IMR-90 (cell line): Measurements from ENCODE around the gene ZRANB3. TPM values are rescaled to one million over a fixed set of nuclear protein-coding genes. Genes with fewer than 3 reads are reported as not detected.

Experiments used
- ATAC-seq: fragments of 200-7000 bp; cut with Tn5 transposase; 2 replicates; pipeline ENCODE4 v1.9.1; 2020; ENCODE audit warnings: low read depth, mild to moderate bottlenecking, moderate library complexity
- BruUV-seq: library from RNA; stranded (reverse); fragments of 400-500 nt; replicated peaks from 2 replicates; lab custom pipeline; 2021; lab: Mats Ljungman, UMichigan
- CTCF ChIA-PET: fragments of 300-600 bp; formaldehyde crosslinking; extraction: SDS; loops from one replicate; lab custom pipeline; 2021; ENCODE audit warnings: antibody characterized with exemption; lab: Yijun Ruan, JAX
- POLR2A ChIA-PET: fragments of 300-600 bp; sonication (Branson Sonifier 250); formaldehyde crosslinking; loops from one replicate; lab custom pipeline; 2022; ENCODE audit warnings: antibody characterized with exemption; ENCODE audit not compliant: unreplicated experiment; lab: Charles Lee
- DNase-seq: peaks from one replicate; pipeline ENCODE4 v3.0.0; 2013
- H2AFZ ChIP-seq: replicated peaks from 2 replicates; pipeline ENCODE3; 2013; ENCODE audit warnings: low read length, mild to moderate bottlenecking; ENCODE audit not compliant: poor library complexity
- H2AK5ac ChIP-seq: 2 replicates; pipeline ENCODE4 v1.6.1; 2013; ENCODE audit warnings: low read depth, low read length, inconsistent platforms
- H2AK9ac ChIP-seq: replicated peaks from 2 replicates; pipeline ENCODE3; 2013; ENCODE audit warnings: mild to moderate bottlenecking, low read depth, low read length, moderate library complexity; ENCODE audit not compliant: poor library complexity
- H2BK120ac ChIP-seq: 2 replicates; pipeline ENCODE4 v1.6.1; 2013; ENCODE audit warnings: low read depth, low read length, inconsistent platforms
- H2BK15ac ChIP-seq: 3 replicates; pipeline ENCODE4 v1.6.1; 2013; ENCODE audit warnings: low read depth, low read length, inconsistent platforms
- H2BK20ac ChIP-seq: 2 replicates; pipeline ENCODE4 v1.6.1; 2013; ENCODE audit warnings: low read depth, mild to moderate bottlenecking, inconsistent platforms, low read length, moderate library complexity
- H2BK5ac ChIP-seq: 2 replicates; pipeline ENCODE4 v1.6.1; 2013; ENCODE audit warnings: mild to moderate bottlenecking, low read depth, low read length, inconsistent platforms; ENCODE audit not compliant: poor library complexity, severe bottlenecking
- H3K14ac ChIP-seq: replicated peaks from 2 replicates; pipeline ENCODE4 v1.6.1; 2013; ENCODE audit warnings: low read depth, low read length, inconsistent platforms
- H3K18ac ChIP-seq: 2 replicates; pipeline ENCODE4 v1.6.1; 2013; ENCODE audit warnings: low read depth, low read length, control low read depth
- H3K23ac ChIP-seq: 2 replicates; pipeline ENCODE4 v1.6.1; 2013; ENCODE audit warnings: low read depth, low read length, inconsistent platforms
- H3K27ac ChIP-seq: 2 replicates; pipeline ENCODE4 v1.5.1; 2013; ENCODE audit warnings: mild to moderate bottlenecking, control low read depth, low read length; ENCODE audit not compliant: insufficient read depth
- H3K27me3 ChIP-seq: 2 replicates; pipeline ENCODE4 v1.6.1; 2013; ENCODE audit warnings: low read length; ENCODE audit not compliant: control insufficient read depth, insufficient read depth
- H3K36me3 ChIP-seq: 2 replicates; pipeline ENCODE4 v1.6.1; 2013; ENCODE audit warnings: low read length, mixed read lengths; ENCODE audit not compliant: control insufficient read depth, insufficient read depth
- H3K4ac ChIP-seq: 2 replicates; pipeline ENCODE4 v1.6.1; 2013; ENCODE audit warnings: low read depth, low read length, inconsistent platforms
- H3K4me1 ChIP-seq: 2 replicates; pipeline ENCODE4 v1.6.1; 2013; ENCODE audit warnings: low read length, mixed read lengths; ENCODE audit not compliant: control insufficient read depth, insufficient read depth
- H3K4me2 ChIP-seq: 2 replicates; pipeline ENCODE4 v1.6.1; 2013; ENCODE audit warnings: low read depth, mild to moderate bottlenecking, control low read depth, low read length, moderate library complexity
- H3K4me3 ChIP-seq: 2 replicates; pipeline ENCODE4 v1.5.1; 2013; ENCODE audit warnings: low read depth, mild to moderate bottlenecking, control low read depth, low read length, moderate library complexity; ENCODE audit not compliant: insufficient read depth
- H3K56ac ChIP-seq: 2 replicates; pipeline ENCODE4 v1.6.1; 2013; ENCODE audit warnings: low read length, inconsistent platforms; ENCODE audit not compliant: insufficient read depth; ENCODE audit errors: extremely low read depth
- H3K79me1 ChIP-seq, 2 experiments: 2 replicates each; pipeline ENCODE4 v1.6.1; 2013; ENCODE audit warnings: low read length in 2 of 2, inconsistent platforms in 1 of 2, low read depth in 1 of 2
- H3K9ac ChIP-seq: 2 replicates; pipeline ENCODE4 v1.6.1; 2013; ENCODE audit warnings: low read depth, low read length, control low read depth
- H3K9me1 ChIP-seq: 2 replicates; pipeline ENCODE4 v1.6.1; 2013; ENCODE audit warnings: low read length, inconsistent platforms; ENCODE audit not compliant: insufficient read depth
- H3K9me3 ChIP-seq: 2 replicates; pipeline ENCODE4 v1.6.1; 2013; ENCODE audit warnings: low read length; ENCODE audit not compliant: control insufficient read depth, insufficient read depth
- H4K20me1 ChIP-seq: 2 replicates; pipeline ENCODE4 v1.6.1; 2013; ENCODE audit warnings: low read length, inconsistent platforms; ENCODE audit not compliant: insufficient read depth
- H4K5ac ChIP-seq: 2 replicates; pipeline ENCODE4 v1.6.1; 2013; ENCODE audit warnings: mild to moderate bottlenecking, low read depth, low read length, control low read depth
- H4K8ac ChIP-seq, 2 experiments: 2 replicates each; pipeline ENCODE4 v1.6.1; 2013; ENCODE audit warnings: low read depth in 2 of 2, low read length in 2 of 2, control low read depth in 1 of 2, inconsistent platforms in 1 of 2
- H4K91ac ChIP-seq: 2 replicates; pipeline ENCODE4 v1.6.1; 2013; ENCODE audit warnings: low read depth, low read length, inconsistent platforms; ENCODE audit not compliant: insufficient read depth
- BHLHE40 ChIP-seq: fragments of 150-350 bp; IDR thresholded peaks from 2 replicates; pipeline ENCODE4 v1.6.1; 2016; ENCODE audit warnings: mild to moderate bottlenecking, low read depth, low read length
- CEBPB ChIP-seq: IDR thresholded peaks from 2 replicates; pipeline ENCODE4 v1.6.1; 2012; ENCODE audit warnings: low read depth, low read length, improper control_type of control experiment
- CHD1 ChIP-seq: IDR thresholded peaks from 2 replicates; pipeline ENCODE4 v1.6.1; 2012; ENCODE audit warnings: low read depth, low read length, improper control_type of control experiment
- CTCF ChIP-seq: conservative IDR thresholded peaks from 2 replicates; pipeline ENCODE4 v1.5.1; 2012; ENCODE audit warnings: mild to moderate bottlenecking, low read depth, low read length, improper control_type of control experiment
- ELK1 ChIP-seq: fragments of 150-350 bp; IDR thresholded peaks from 2 replicates; pipeline ENCODE4 v1.6.1; 2016; ENCODE audit warnings: low read depth, mild to moderate bottlenecking, low read length, moderate library complexity, borderline replicate concordance
- FOS ChIP-seq: fragments of 150-350 bp; IDR thresholded peaks from 2 replicates; pipeline ENCODE4 v1.6.1; 2016; ENCODE audit warnings: low read depth, low read length
- MAFK ChIP-seq: IDR thresholded peaks from 2 replicates; pipeline ENCODE4 v1.6.1; 2012; ENCODE audit warnings: low read depth, low read length, improper control_type of control experiment
- MAZ ChIP-seq: IDR thresholded peaks from 2 replicates; pipeline ENCODE4 v1.6.1; 2012; ENCODE audit warnings: low read depth, mild to moderate bottlenecking, low read length, improper control_type of control experiment, moderate library complexity, borderline replicate concordance
- MXI1 ChIP-seq: IDR thresholded peaks from 2 replicates; pipeline ENCODE4 v1.6.1; 2012; ENCODE audit warnings: low read depth, mild to moderate bottlenecking, low read length, moderate library complexity, borderline replicate concordance
- NFE2L2 ChIP-seq: fragments of 150-350 bp; IDR thresholded peaks from 2 replicates; pipeline ENCODE4 v1.6.1; 2016; ENCODE audit warnings: low read depth, mild to moderate bottlenecking, low read length
- POLR2A ChIP-seq: IDR thresholded peaks from 2 replicates; pipeline ENCODE4 v1.6.1; 2012; ENCODE audit warnings: mild to moderate bottlenecking, low read depth, low read length
- RAD21 ChIP-seq: IDR thresholded peaks from 2 replicates; pipeline ENCODE4 v1.6.1; 2012; ENCODE audit warnings: low read length, improper control_type of control experiment
- RCOR1 ChIP-seq: IDR thresholded peaks from 2 replicates; pipeline ENCODE4 v1.6.1; 2012; ENCODE audit warnings: mild to moderate bottlenecking, low read length, improper control_type of control experiment; ENCODE audit not compliant: insufficient replicate concordance
- RFX5 ChIP-seq: IDR thresholded peaks from 2 replicates; pipeline ENCODE4 v1.8.0; 2012; ENCODE audit warnings: low read depth, mild to moderate bottlenecking, low read length, moderate library complexity
- SMC3 ChIP-seq: fragments of 150-350 bp; IDR thresholded peaks from 2 replicates; pipeline ENCODE4 v1.6.1; 2016; ENCODE audit warnings: low read depth, mild to moderate bottlenecking, antibody characterized with exemption, low read length, moderate library complexity
- USF2 ChIP-seq: fragments of 150-350 bp; IDR thresholded peaks from 2 replicates; pipeline ENCODE4 v1.6.1; 2017; ENCODE audit warnings: mild to moderate bottlenecking, antibody characterized with exemption, low read length, low read depth
- WGBS, 2 experiments: methylation state at CpG; one replicate each; pipeline versions ENCODE4 v1.1.5 to v1.1.7; 2013; ENCODE audit warnings: missing lambda C conversion rate in 2 of 2; ENCODE audit not compliant: insufficient read length in 1 of 2; ENCODE audit errors: extremely low coverage in 2 of 2; 5-methylcytosine and 5-hydroxymethylcytosine counted together
- dilution Hi-C: fragments of 300-500 bp; cut with HindIII; formaldehyde crosslinking; loops from one replicate; pipeline ENCODE4 v1.14.3; 2018; ENCODE audit warnings: low sequenced_read_pairs; ENCODE audit not compliant: unreplicated experiment
- in situ Hi-C: fragments of 300-500 bp; cut with MboI; formaldehyde crosslinking; loops from 3 replicates; pipeline ENCODE4 v1.14.3; 2019; ENCODE audit warnings: low sequenced_read_pairs, inconsistent platforms, mixed read lengths
- intact Hi-C: fragments of 100-400 bp; cut with micrococcal nuclease; formaldehyde crosslinking; loops from 2 replicates; pipeline ENCODE4 v1.10.0; 2022
- polyA plus RNA-seq, 3 experiments: library from polyadenylated mRNA; depleted of rRNA; stranded (reverse); fragments of >200 nt; gene quantifications; 2 replicates each; pipeline ENCODE4 v1.2.3, GENCODE V29; 2012; ENCODE audit warnings: low replicate concordance in 1 of 3
- total RNA-seq: library from RNA; depleted of rRNA; stranded (reverse); fragments of >200 nt; gene quantifications from 2 replicates; pipeline ENCODE4 v1.2.3, GENCODE V29; 2012

ZRANB3 gene
- total and polyA plus RNA-seq, 2 of the 4 experiments (the other 2 are of a cell fraction): 3.4 to 9.3 TPM

GRCh38 chr2:135203944-135204343 is 327.1 kb downstream of the ZRANB3 start:
- ATAC-seq: no peak

More at GRCh38 chr2:135203944-135204343, 327.1 kb downstream of the ZRANB3 start:
- Histone ChIP-seq H3K4me1 (no peaks in the 10 kb centered on the region), H4K20me1 (no peaks in the 10 kb centered on the region), H3K18ac (no peak overlapping the region), H2BK120ac (no peak overlapping the region), H2AK5ac (no peak overlapping the region; the same call in 1 of the 2 replicates), H3K27ac (no peak overlapping the region), H2BK5ac (no peak overlapping the region), H2AFZ (no peak overlapping the region), H3K4me3 (no peak overlapping the region), H3K4ac (no peak overlapping the region), H3K9me1 (no peaks in the 10 kb centered on the region), H3K56ac (no peak overlapping the region), H3K36me3 (no peaks in the 10 kb centered on the region), H3K14ac (no peak overlapping the region), H2BK15ac (no peak overlapping the region), H3K9me3 (no peaks in the 10 kb centered on the region), H3K23ac (no peak overlapping the region), H3K9ac (no peak overlapping the region), H3K79me1 (no peaks in the 10 kb centered on the region), H3K4me2 (no peak overlapping the region), H3K27me3 (no peaks in the 10 kb centered on the region), H4K5ac (no peak overlapping the region), H4K91ac (no peak overlapping the region), H2AK9ac (no peak overlapping the region), H2BK20ac (no peak overlapping the region), H4K8ac (no peak overlapping the region)
- in situ Hi-C loops (no loop called here), dilution Hi-C loops (no loop called here), intact Hi-C loops (no loop called here)
- TF ChIP-seq RFX5 (no peak), ELK1 (no peak), RCOR1 (no peak), MAFK (no peak), BHLHE40 (no peak), CEBPB (no peak), CHD1 (no peak), FOS (no peak), MXI1 (no peak), RAD21 (no peak), USF2 (no peak), CTCF (no peak), NFE2L2 (no peak), MAZ (no peak), POLR2A (no peak), SMC3 (no peak)
- BruUV-seq: no TSS peak
- no peak for DNase-seq
- 100% methylated on average over 1 of the region's 3 CpGs; no CpG with 5 or more reads in 1 of the 2 experiments for WGBS, 2 experiments
- POLR2A ChIA-PET: no interaction called here
- CTCF ChIA-PET: interaction anchor here (0.6 kb wide), 1 partner anchor 15 kb away, joined by 3 read pairs; no protein-coding TSS in a partner anchor
